Uterus (tissue), 4 donors: Measurements from ENCODE around the gene SEC14L5. TPM values are rescaled to one million over a fixed set of nuclear protein-coding genes. Genes with fewer than 3 reads are reported as not detected.

Source experiments
- DNase-seq, 2 donors: peaks; one replicate each; pipeline ENCODE4 v3.0.0-alpha.2; 2019 to 2020
- H3K27ac ChIP-seq, 2 donors: fragments of 200-600 bp; sonication (generic); 1 replicate in 1 of 2; 2 replicates in 1 of 2; pipeline ENCODE4 v1.5.1; 2016 to 2018
- H3K27me3 ChIP-seq, 2 donors: fragments of 200-600 bp; sonication (generic); one replicate each; pipeline ENCODE4 v1.5.1; 2018 to 2019; ENCODE audit warnings: control low read depth in 1 of 2
- H3K36me3 ChIP-seq, 2 donors: fragments of 200-600 bp; sonication (generic); one replicate each; pipeline ENCODE4 v1.5.1; 2019; ENCODE audit warnings: control low read depth in 1 of 2
- H3K4me1 ChIP-seq, 2 donors: fragments of 200-600 bp; sonication (generic); one replicate each; pipeline ENCODE4 v1.5.1; 2018 to 2019; ENCODE audit warnings: control low read depth in 1 of 2
- H3K4me3 ChIP-seq, 2 donors: fragments of 200-600 bp; sonication (generic); 1 replicate in 1 of 2; 2 replicates in 1 of 2; pipeline ENCODE4 v1.5.1; 2018 to 2019; ENCODE audit warnings: mild to moderate bottlenecking in 1 of 2
- H3K9me3 ChIP-seq, 2 donors: fragments of 200-600 bp; sonication (generic); one replicate each; pipeline ENCODE4 v1.5.1; 2019; ENCODE audit warnings: control low read depth in 1 of 2
- CTCF ChIP-seq, 4 experiments: fragments of 200-600 bp in 2 of 4; fragments of 450-650 bp in 2 of 4; sonication (generic) in 2 of 4; IDR thresholded peaks; one replicate each; pipeline ENCODE4 v1.5.1; 2016 to 2019; ENCODE audit warnings: antibody characterized with exemption in 4 of 4, mild to moderate bottlenecking in 2 of 4, moderate library complexity in 1 of 4
- POLR2A ChIP-seq, 2 donors: fragments of 450-650 bp; IDR thresholded peaks; one replicate each; pipeline ENCODE4 v1.6.1; 2016; ENCODE audit warnings: antibody characterized with exemption in 2 of 2, mild to moderate bottlenecking in 1 of 2, moderate library complexity in 1 of 2
- intact Hi-C: fragments of 100-400 bp; cut with DNase I; formaldehyde crosslinking; loops from one replicate; pipeline ENCODE4 v1.15.1; 2023; ENCODE audit warnings: low total_unique reads
- total RNA-seq, 4 donors: library from RNA; depleted of rRNA in 3 of 4; stranded (reverse); fragments of >200 nt in 3 of 4; gene quantifications; one replicate each; pipeline versions ENCODE4 v1.1.0 to v1.2.4, GENCODE V29; 2014 to 2023
- donor health status: DM: yes; HTN: yes; CAD: no.

The SEC14L5 gene
- total RNA-seq, 4 donors from 2014 or later, result 0.28 to 2.0 TPM; not detected in 2

- intact Hi-C loops, result no loop called here
- Histone ChIP-seq H3K4me3 (peak overlapping the region in 1 of 2 donors; percentile 44), H3K9me3 (no peaks in the 10 kb centered on the region), H3K36me3 (no peaks in the 10 kb centered on the region), H3K4me1 (peaks cover 0 to 16% of the 10 kb centered on the region in 2 donors), H3K27ac (peak overlapping the region; percentile 16 to 48), H3K27me3 (peaks cover 0 to 6% of the 10 kb centered on the region in 2 donors)
- peak; percentile 87 to 95 for DNase-seq
- TF ChIP-seq CTCF (IDR thresholded peaks at IDR 0.05) (no peak), POLR2A (IDR thresholded peaks at IDR 0.05) (no peak)
Observed at GRCh38 chr16:4935241-4935855, 22.8 kb upstream of the SEC14L5 start.

DNA sequence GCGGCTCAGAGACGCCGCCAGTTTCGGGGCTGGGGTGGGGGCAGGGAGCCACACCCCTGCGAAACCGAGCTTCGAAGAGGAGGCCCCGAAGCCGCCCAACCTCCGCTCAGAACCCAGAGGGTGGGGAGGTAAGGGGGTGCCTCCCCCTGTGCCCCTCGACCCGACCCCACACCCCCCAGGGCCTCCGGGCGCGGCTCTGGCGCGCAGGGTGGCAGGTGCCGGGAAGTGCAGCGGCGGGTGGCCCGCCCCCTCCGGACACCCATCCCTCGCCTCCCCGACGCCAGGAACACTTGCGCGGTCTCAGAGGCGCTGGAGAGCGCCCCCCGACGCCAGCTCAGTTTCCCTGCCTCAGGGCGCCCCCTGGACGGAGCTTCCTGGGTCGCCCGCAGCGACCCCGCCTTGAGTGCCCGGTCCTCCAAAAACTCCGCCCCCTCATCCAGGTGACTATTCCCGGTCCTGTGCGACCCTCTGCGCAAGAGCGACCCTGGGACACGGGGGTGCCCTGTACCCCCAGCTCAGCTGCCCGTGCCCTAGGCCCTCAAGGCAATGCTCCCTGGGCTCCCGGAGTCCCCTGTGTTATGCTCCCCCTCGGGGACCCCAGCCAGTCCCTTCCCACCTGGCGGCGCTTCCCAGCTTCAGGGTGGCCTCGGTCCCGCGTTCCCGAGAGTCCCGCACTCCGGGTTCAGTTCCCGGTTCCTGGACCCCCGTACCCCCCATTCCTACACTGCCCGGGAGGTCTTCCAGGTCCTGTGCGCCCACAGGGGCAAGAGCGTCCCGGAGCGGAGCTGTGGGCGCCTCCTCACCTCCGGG lies 21.7 kb upstream of the SEC14L5 start:
- DNase-seq, result peak in 1 of 2 donors; percentile 54
- peaks cover 0 to 16% of the 10 kb centered on the region in 2 donors for H3K4me1 ChIP-seq
- intact Hi-C loops, result no loop called here
- H3K4me3 ChIP-seq, result peak overlapping the region; percentile 44
- no peaks in the 10 kb centered on the region for H3K9me3 ChIP-seq
- peak overlapping the region; percentile 53 to 72 for H3K27ac ChIP-seq
- H3K27me3 ChIP-seq, result peaks cover 0 to 6% of the 10 kb centered on the region in 2 donors
- H3K36me3 ChIP-seq, result no peaks in the 10 kb centered on the region
- TF ChIP-seq CTCF (IDR thresholded peaks at IDR 0.05), result peak in 3 of 4 experiments; percentile 7 to 30 (median 10)
- no peak for TF ChIP-seq POLR2A (IDR thresholded peaks at IDR 0.05)

GRCh38 chr16:4936991-4937781 lies 20.9 kb upstream of the SEC14L5 start, which contains the start of gene PPL:
Gene PPL, minus strand, starts transcription at chr16:4937148. Its CDS starts 103 bp downstream, at chr16:4937045.
- H3K27me3 ChIP-seq, result peaks cover 0 to 6% of the 10 kb centered on the region in 2 donors
- H3K4me1 ChIP-seq, result peaks cover 2 to 16% of the 10 kb centered on the region in 2 donors
- DNase-seq, result peak; percentile 61 to 75
- H3K9me3 ChIP-seq, result no peaks in the 10 kb centered on the region
- peak within 1 kb of the TSS; percentile 44 for H3K4me3 ChIP-seq
- intact Hi-C loops, result no loop called here
- H3K36me3 ChIP-seq, result no peaks in the 10 kb centered on the region
- H3K27ac ChIP-seq, result peak within 1 kb of the TSS; percentile 53 to 72
- peak; percentile 17 to 54 for TF ChIP-seq POLR2A (IDR thresholded peaks at IDR 0.05)
- TF ChIP-seq CTCF (IDR thresholded peaks at IDR 0.05), result no peak

- intact Hi-C loops, result no loop called here
- H3K9me3 ChIP-seq, result no peaks in the 10 kb centered on the region
- H3K27ac ChIP-seq, result peak overlapping the region in 1 of 2 donors; percentile 72
- peaks cover 11 to 21% of the 10 kb centered on the region in 2 donors for H3K4me1 ChIP-seq
- TF ChIP-seq POLR2A (IDR thresholded peaks at IDR 0.05) (no peak), CTCF (IDR thresholded peaks at IDR 0.05) (no peak)
- DNase-seq, result no peak
- H3K4me3 ChIP-seq, result peak overlapping the region in 1 of 2 donors; percentile 44
- H3K36me3 ChIP-seq, result no peaks in the 10 kb centered on the region
- H3K27me3 ChIP-seq, result peaks cover 0 to 6% of the 10 kb centered on the region in 2 donors
Observed at GRCh38 chr16:4937782-4938682, 20.1 kb upstream of the SEC14L5 start.
